Endothelial cell of umbilical vein (primary cell): ENCODE measurements around the gene CCDC91. TPM values are rescaled to one million over a fixed set of nuclear protein-coding genes. Genes with fewer than 3 reads are reported as not detected.

Source experiments
- BruUV-seq: library from RNA; stranded (reverse); fragments of 400-500 nt; replicated peaks from 2 replicates; lab custom pipeline; 2021; lab: Mats Ljungman, UMichigan
- CTCF ChIA-PET: fragments of 300-600, 350-600 bp; sonication (Branson Sonifier 250); formaldehyde crosslinking; loops from one replicate; lab custom pipeline; 2021; ENCODE audit warnings: antibody characterized with exemption, inconsistent platforms; lab: Charles Lee
- POLR2A ChIA-PET: fragments of 300-600, 350-600 bp; sonication (Branson Sonifier 250); formaldehyde crosslinking; loops from one replicate; lab custom pipeline; 2021; ENCODE audit warnings: antibody characterized with exemption, inconsistent platforms; lab: Charles Lee
- DNase-seq: peaks from one replicate; pipeline ENCODE4 v3.0.0-alpha.2; 2011; ENCODE audit warnings: low read depth, low spot score
- FAIRE-seq: peaks from 2 replicates; lab custom pipeline; 2011; peaks lifted over from hg19 to GRCh38; lab: Jason Lieb, UNC
- H2AFZ ChIP-seq: 2 replicates; pipeline ENCODE4 v1.6.0; 2012; ENCODE audit warnings: low read depth, low read length, control low read depth, inconsistent platforms
- H3K27ac ChIP-seq: 2 replicates; pipeline ENCODE4 v1.5.1; 2011; ENCODE audit warnings: low read depth, mild to moderate bottlenecking, control low read depth, low read length, moderate library complexity; ENCODE audit not compliant: insufficient read depth
- H3K27me3 ChIP-seq, 2 experiments: 2 replicates each; pipeline versions ENCODE4 v1.6.0 to v1.6.1; 2011; ENCODE audit warnings: low read length in 2 of 2, mixed read lengths in 1 of 2; ENCODE audit not compliant: control insufficient read depth in 2 of 2, insufficient read depth in 2 of 2
- H3K36me3 ChIP-seq, 2 experiments: 2 replicates in 1 of 2; 3 replicates in 1 of 2; pipeline ENCODE4 v1.5.1; 2011; ENCODE audit warnings: low read length in 2 of 2, mild to moderate bottlenecking in 1 of 2, moderate library complexity in 1 of 2; ENCODE audit not compliant: control insufficient read depth in 2 of 2, insufficient read depth in 2 of 2; ENCODE audit errors: extremely low read depth in 1 of 2
- H3K4me1 ChIP-seq: 3 replicates; pipeline ENCODE4 v1.5.1; 2011; ENCODE audit warnings: mild to moderate bottlenecking, low read length; ENCODE audit not compliant: control insufficient read depth, insufficient read depth; ENCODE audit errors: extremely low read depth
- H3K4me2 ChIP-seq: 2 replicates; pipeline ENCODE4 v1.6.1; 2011; ENCODE audit warnings: low read length, control low read depth, mixed read lengths; ENCODE audit not compliant: insufficient read depth
- H3K4me3 ChIP-seq, 3 experiments: fragments of 200-600 bp in 1 of 3; sonication (generic), shearing (Covaris generic) in 1 of 3; replicated peaks in 1 of 3; 2 replicates each; pipeline ENCODE4 v1.5.1; 2011 to 2016; ENCODE audit warnings: control low read depth in 3 of 3, low read length in 3 of 3, mild to moderate bottlenecking in 2 of 3, inconsistent platforms in 1 of 3, low read depth in 1 of 3, moderate library complexity in 1 of 3; ENCODE audit not compliant: insufficient read depth in 1 of 3
- H3K79me2 ChIP-seq: 2 replicates; pipeline ENCODE4 v1.6.0; 2012; ENCODE audit warnings: low read length, inconsistent platforms; ENCODE audit not compliant: control insufficient read depth, insufficient read depth
- H3K9ac ChIP-seq: replicated peaks from 2 replicates; pipeline ENCODE3; 2011; ENCODE audit warnings: low read length, control low read depth; ENCODE audit not compliant: insufficient read depth; ENCODE audit errors: extremely low read depth
- H3K9me1 ChIP-seq: replicated peaks from 3 replicates; pipeline ENCODE4 v1.6.0; 2011; ENCODE audit warnings: mild to moderate bottlenecking, low read length; ENCODE audit not compliant: control insufficient read depth, insufficient read depth; ENCODE audit errors: extremely low read depth
- H3K9me3 ChIP-seq: replicated peaks from 2 replicates; pipeline ENCODE4 v1.5.1; 2012; ENCODE audit warnings: low read length, inconsistent platforms; ENCODE audit not compliant: control insufficient read depth, insufficient read depth
- H4K20me1 ChIP-seq: replicated peaks from 2 replicates; pipeline ENCODE3; 2011; ENCODE audit warnings: mild to moderate bottlenecking, low read length; ENCODE audit not compliant: control insufficient read depth, insufficient read depth; ENCODE audit errors: extremely low read depth
- EZH2 ChIP-seq: IDR thresholded peaks from 2 replicates; pipeline ENCODE4 v1.6.1; 2012; ENCODE audit warnings: borderline replicate concordance, low read depth, mild to moderate bottlenecking, moderate library complexity, low read length, inconsistent platforms; ENCODE audit not compliant: severe bottlenecking
- FOS ChIP-seq: IDR thresholded peaks from 2 replicates; pipeline ENCODE4 v1.6.1; 2011; ENCODE audit warnings: mild to moderate bottlenecking, low read length, moderate library complexity, borderline replicate concordance; ENCODE audit not compliant: insufficient read depth
- POLR2AphosphoS5 ChIP-seq: IDR thresholded peaks from 2 replicates; pipeline ENCODE4 v1.6.1; 2012; ENCODE audit warnings: low read depth, mild to moderate bottlenecking, control low read depth, low read length, moderate library complexity; ENCODE audit not compliant: insufficient read depth
- dilution Hi-C: fragments of 300-500 bp; cut with MboI; formaldehyde crosslinking; loops from one replicate; pipeline ENCODE4 v1.15.0; 2019; ENCODE audit warnings: low sequenced_read_pairs; ENCODE audit not compliant: extremely low pct_ligation_motif_present
- intact Hi-C: fragments of 100-400 bp; cut with micrococcal nuclease; formaldehyde crosslinking; loops from one replicate; pipeline ENCODE4 v1.10.0; 2022
- polyA plus RNA-seq, 4 experiments: library from polyadenylated mRNA; depleted of rRNA in 3 of 4; stranded (reverse) in 3 of 4; unstranded in 1 of 4; fragments of >200 nt; gene quantifications; 2 replicates each; pipeline versions ENCODE4 v1.2.1 to v1.2.3, GENCODE V29; 2011 to 2012; ENCODE audit warnings: missing spikeins in 1 of 4
- total RNA-seq: library from RNA; stranded (reverse); gene quantifications from 2 replicates; pipeline ENCODE4 v1.2.3, GENCODE V29; 2021

CCDC91 gene
- total and polyA plus RNA-seq, 2 donors (not counting 3 experiments of a cell fraction or from before 2014, with no cell fraction given): 3.8 to 10.5 TPM

DNA sequence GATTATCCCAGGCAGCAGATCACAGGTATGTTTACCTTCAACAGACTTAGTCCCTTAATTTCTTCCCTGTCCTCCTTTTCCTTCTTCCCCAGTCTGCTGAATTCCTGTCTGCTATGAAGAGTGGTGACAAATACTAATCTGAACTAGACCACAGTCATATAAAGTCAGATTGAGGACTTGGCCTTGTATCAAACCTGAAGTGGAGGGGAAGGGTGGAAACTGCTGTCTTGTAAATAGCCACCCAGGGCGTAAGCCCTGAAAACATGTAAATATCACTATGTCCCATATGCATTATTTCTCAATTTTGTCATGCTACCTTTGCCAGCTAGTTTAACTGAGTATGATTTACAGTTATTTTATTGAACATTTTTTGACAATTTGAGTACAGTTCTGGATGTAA lies 368.0 kb downstream of the CCDC91 start:
- Histone ChIP-seq H3K27me3 (no peaks in the 10 kb centered on the region), H3K4me2 (no peak overlapping the region), H3K9me3 (no peaks in the 10 kb centered on the region), H3K4me1 (no peaks in the 10 kb centered on the region), H3K9ac (no peak overlapping the region), H2AFZ (no peak overlapping the region), H3K79me2 (no peaks in the 10 kb centered on the region), H4K20me1 (no peaks in the 10 kb centered on the region), H3K4me3 (no peak overlapping the region), H3K36me3 (no peaks in the 10 kb centered on the region), H3K27ac (no peak overlapping the region), H3K9me1 (no peaks in the 10 kb centered on the region)
- ChIA-PET POLR2A (no interaction called here), CTCF (interaction anchor here (0.7 kb wide), 1 partner anchor 9 kb away, joined by 3 read pairs; no protein-coding TSS in a partner anchor)
- no TSS peak for BruUV-seq
- no peak for DNase-seq
- intact Hi-C loops (no loop called here), dilution Hi-C loops (no loop called here)
- no peak for TF ChIP-seq EZH2
- FAIRE-seq: no peak

DNA sequence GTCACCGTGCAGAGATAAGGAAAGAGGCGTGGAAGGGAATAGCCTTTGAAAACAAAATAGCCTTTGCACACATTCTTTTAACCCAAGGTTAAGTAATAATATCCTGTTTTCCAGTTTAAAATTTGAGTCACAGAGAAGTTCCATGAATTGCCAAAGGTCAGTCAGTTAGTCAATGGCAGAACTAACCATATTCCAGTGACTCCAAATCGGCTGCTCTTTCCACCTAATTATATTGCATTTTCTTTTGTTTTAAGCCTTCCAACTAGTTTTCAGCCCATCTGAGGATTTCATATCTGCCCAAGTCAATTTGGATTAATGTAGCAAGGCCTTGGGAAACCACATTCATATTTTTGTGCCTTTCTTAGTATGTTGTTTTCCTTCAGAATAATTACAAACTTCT lies 373.0 kb downstream of the CCDC91 start:
- TF ChIP-seq FOS (peak; percentile 14), POLR2AphosphoS5 (no peak)
- Histone ChIP-seq H3K9me1 (no peaks in the 10 kb centered on the region), H3K27me3 (no peaks in the 10 kb centered on the region), H3K9me3 (no peaks in the 10 kb centered on the region), H3K4me1 (no peaks in the 10 kb centered on the region), H3K79me2 (no peaks in the 10 kb centered on the region), H2AFZ (no peak overlapping the region), H3K27ac (no peak overlapping the region), H3K36me3 (no peaks in the 10 kb centered on the region), H3K9ac (no peak overlapping the region), H3K4me3 (no peak overlapping the region), H3K4me2 (no peak overlapping the region), H4K20me1 (no peaks in the 10 kb centered on the region)
- FAIRE-seq (peak; percentile 76), DNase-seq (peak; percentile 51)
- CTCF ChIA-PET: no interaction called here
- no TSS peak for BruUV-seq
- POLR2A ChIA-PET: no interaction called here
- dilution Hi-C loops (no loop called here), intact Hi-C loops (no loop called here)
